Activated CD4-positive, alpha-beta memory T cell treated with anti-CD3 and anti-CD28 coated beads for 36 hours (primary cell): Measurements from ENCODE around the gene RUNDC3A. TPM values are rescaled to one million over a fixed set of nuclear protein-coding genes. Genes with fewer than 3 reads are reported as not detected.

Experiments used
- CTCF ChIA-PET: fragments of 350-600 bp; sonication (Branson Sonifier 250); formaldehyde crosslinking; loops from one replicate; lab custom pipeline; 2021; ENCODE audit warnings: antibody characterized with exemption, inconsistent platforms; lab: Charles Lee
- POLR2A ChIA-PET: fragments of 350-600 bp; sonication (Branson Sonifier 250); formaldehyde crosslinking; loops from one replicate; lab custom pipeline; 2021; ENCODE audit warnings: antibody characterized with exemption; lab: Charles Lee
- DNase-seq: peaks from one replicate; pipeline ENCODE4 v3.0.0-alpha.2; 2020
- H3K27ac Mint-ChIP-seq: one replicate; pipeline ENCODE4 v1.8.0; 2021; ENCODE audit warnings: mixed read lengths
- H3K27me3 Mint-ChIP-seq: one replicate; pipeline ENCODE4 v1.8.0; 2021; ENCODE audit warnings: mixed read lengths
- H3K36me3 Mint-ChIP-seq: one replicate; pipeline ENCODE4 v1.8.0; 2021; ENCODE audit warnings: mixed read lengths
- H3K4me1 Mint-ChIP-seq: one replicate; pipeline ENCODE4 v1.8.0; 2021; ENCODE audit warnings: low read depth, mixed read lengths
- H3K4me3 Mint-ChIP-seq: one replicate; pipeline ENCODE4 v1.8.0; 2021; ENCODE audit warnings: mild to moderate bottlenecking, mixed read lengths
- H3K9me3 Mint-ChIP-seq: one replicate; pipeline ENCODE4 v1.8.0; 2021; ENCODE audit warnings: mixed read lengths
- intact Hi-C: fragments of 100-400 bp; cut with micrococcal nuclease; formaldehyde crosslinking; loops from one replicate; pipeline ENCODE4 v1.15.1; 2023
- total RNA-seq, 2 experiments: library from RNA; stranded (reverse); gene quantifications; one replicate each; pipeline ENCODE4 v1.2.3, GENCODE V29; 2021

RUNDC3A gene
- total RNA-seq, 2 experiments from 2014 or later = not detected

- no peaks in the 10 kb centered on the region for H3K9me3 Mint-ChIP-seq
- no peaks in the 10 kb centered on the region for H3K36me3 Mint-ChIP-seq
- intact Hi-C loops = no loop called here
- H3K27ac Mint-ChIP-seq = no peak overlapping the region
- H3K4me1 Mint-ChIP-seq = no peaks in the 10 kb centered on the region
- H3K27me3 Mint-ChIP-seq = peaks cover 6% of the 10 kb centered on the region
- POLR2A ChIA-PET = no interaction called here
- CTCF ChIA-PET = interaction anchor here (1.3 kb wide), 1 partner anchor 70 kb away, joined by 3 read pairs; the partner anchor contains the start of gene FAM171A2
- peak; percentile 15 for DNase-seq
- H3K4me3 Mint-ChIP-seq = no peak overlapping the region
These were observed 14.7 kb upstream of the RUNDC3A start for GRCh38 chr17:44293509-44294226.

DNA sequence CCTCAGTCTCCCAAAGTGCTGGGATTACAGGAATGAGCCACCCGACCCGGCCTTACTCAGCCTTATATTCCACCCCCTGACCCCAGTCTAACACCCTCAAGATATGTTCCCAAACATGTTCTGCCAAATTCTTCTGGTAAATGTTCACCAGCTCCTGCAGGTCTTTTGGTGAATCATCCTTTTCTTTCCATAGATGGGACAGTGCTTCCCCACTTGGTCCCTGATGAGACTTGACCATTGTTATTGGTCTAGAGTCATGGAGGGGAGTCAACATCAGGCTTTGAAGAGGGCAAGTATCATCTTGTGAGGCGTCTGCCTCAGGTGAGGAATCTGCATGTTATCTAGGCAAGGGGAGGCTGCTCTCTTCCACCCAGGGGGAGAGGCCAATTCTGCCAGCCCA, 10.4 kb upstream of the RUNDC3A start:
- H3K27me3 Mint-ChIP-seq = peaks cover 11% of the 10 kb centered on the region
- no peak overlapping the region for H3K4me3 Mint-ChIP-seq
- ChIA-PET POLR2A (no interaction called here), CTCF (no interaction called here)
- H3K9me3 Mint-ChIP-seq = no peaks in the 10 kb centered on the region
- no peaks in the 10 kb centered on the region for H3K4me1 Mint-ChIP-seq
- intact Hi-C loops = no loop called here
- H3K36me3 Mint-ChIP-seq = no peaks in the 10 kb centered on the region
- H3K27ac Mint-ChIP-seq = no peak overlapping the region
- no peak for DNase-seq

GRCh38 chr17:44304651-44305050, 3.8 kb upstream of the RUNDC3A start:
- Mint-ChIP-seq H3K9me3 (no peaks in the 10 kb centered on the region), H3K36me3 (peaks cover 1% of the 10 kb centered on the region), H3K4me1 (peaks cover 7% of the 10 kb centered on the region), H3K4me3 (no peak overlapping the region), H3K27ac (no peak overlapping the region), H3K27me3 (peaks cover 31% of the 10 kb centered on the region)
- no peak for DNase-seq
- intact Hi-C loops = no loop called here
- ChIA-PET CTCF (no interaction called here), POLR2A (no interaction called here)

- H3K27ac Mint-ChIP-seq = no peak overlapping the region
- intact Hi-C loops = loop anchor here (2.0 kb wide), 1 partner anchor 17 kb away; the partner anchor contains the start of gene SLC25A39
- peaks cover 1% of the 10 kb centered on the region for H3K36me3 Mint-ChIP-seq
- CTCF ChIA-PET = interaction anchor here (0.7 to 1.1 kb wide), 4 partner anchors 17 to 98 kb away, joined by 3 to 6 read pairs (median 3); partner anchors contain the start of genes GRN and SLC25A39
- DNase-seq = no peak
- H3K27me3 Mint-ChIP-seq = peaks cover 24% of the 10 kb centered on the region
- peaks cover 7% of the 10 kb centered on the region for H3K4me1 Mint-ChIP-seq
- H3K4me3 Mint-ChIP-seq = no peak overlapping the region
- H3K9me3 Mint-ChIP-seq = no peaks in the 10 kb centered on the region
- POLR2A ChIA-PET = no interaction called here
These were observed 814 bp upstream of the RUNDC3A start for GRCh38 chr17:44307387-44308186.

DNA sequence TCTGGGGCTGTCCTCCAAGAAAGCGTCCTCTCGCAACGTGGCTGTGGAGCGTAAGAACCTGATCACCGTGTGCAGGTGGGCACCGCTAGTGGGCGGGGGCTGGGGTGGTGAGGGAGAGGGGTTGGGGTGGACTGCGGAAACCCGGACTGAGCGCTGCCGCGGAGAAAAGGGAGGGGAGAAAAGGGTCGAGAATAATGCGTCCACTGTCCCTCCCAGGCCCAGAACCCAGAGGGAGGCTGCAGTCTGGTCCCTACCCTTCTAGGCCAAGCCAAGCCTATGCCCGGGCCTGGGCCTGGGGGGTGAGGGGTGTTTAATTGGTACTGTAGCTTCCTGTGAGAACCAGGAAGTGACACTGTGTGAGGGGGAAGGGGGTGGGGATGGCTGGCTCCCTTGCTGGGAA, 464 bp downstream of the RUNDC3A start:
- no peak for DNase-seq
- CTCF ChIA-PET = interaction anchor here (0.8 to 1.3 kb wide), 3 partner anchors 22 to 99 kb away, joined by 3 to 6 read pairs (median 3); partner anchors contain the start of gene GRN
- POLR2A ChIA-PET = no interaction called here
- Mint-ChIP-seq H3K4me1 (peaks cover 7% of the 10 kb centered on the region), H3K4me3 (peak overlapping the region; percentile 23), H3K9me3 (no peaks in the 10 kb centered on the region), H3K27me3 (peaks cover 23% of the 10 kb centered on the region), H3K36me3 (peaks cover 1% of the 10 kb centered on the region), H3K27ac (no peak overlapping the region)
- intact Hi-C loops = loop anchor here (2.0 kb wide), 1 partner anchor 16 kb away; the partner anchor contains the start of gene SLC25A39

- intact Hi-C loops = loop anchor here (2.0 kb wide), 1 partner anchor 15 kb away; the partner anchor contains the start of gene SLC25A39
- ChIA-PET CTCF (interaction anchor here (1.3 to 1.6 kb wide), 2 partner anchors 21 kb away, joined by 3 read pairs; no protein-coding TSS in a partner anchor), POLR2A (no interaction called here)
- H3K36me3 Mint-ChIP-seq = no peaks in the 10 kb centered on the region
- H3K27ac Mint-ChIP-seq = no peak overlapping the region
- H3K4me1 Mint-ChIP-seq = peaks cover 7% of the 10 kb centered on the region
- H3K4me3 Mint-ChIP-seq = peak overlapping the region; percentile 23
- no peak for DNase-seq
- H3K9me3 Mint-ChIP-seq = no peaks in the 10 kb centered on the region
- peaks cover 27% of the 10 kb centered on the region for H3K27me3 Mint-ChIP-seq
These were observed 1.1 kb downstream of the RUNDC3A start for GRCh38 chr17:44309472-44309871.

DNA sequence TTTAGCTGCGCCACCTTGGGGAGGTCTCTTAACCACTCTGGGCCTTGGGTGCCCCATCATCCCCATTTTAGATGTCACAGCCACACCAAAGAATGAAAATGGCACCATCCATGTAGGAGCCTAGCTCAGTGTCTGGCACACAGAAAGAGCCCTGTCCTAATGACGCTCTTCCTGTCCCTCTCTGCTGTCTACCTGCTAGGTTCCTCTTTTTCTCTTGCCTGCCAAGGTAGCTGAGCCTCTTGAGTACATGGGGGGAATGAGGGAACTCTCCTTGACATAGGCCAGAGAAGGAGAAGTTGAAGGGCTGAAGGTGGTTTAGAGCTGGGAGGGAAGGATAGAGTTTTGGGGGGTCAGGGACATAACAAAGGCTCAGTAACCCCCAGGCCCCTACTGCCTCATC, 1.8 kb downstream of the RUNDC3A start:
- Mint-ChIP-seq H3K27ac (no peak overlapping the region), H3K4me1 (peaks cover 7% of the 10 kb centered on the region), H3K27me3 (peaks cover 24% of the 10 kb centered on the region), H3K9me3 (no peaks in the 10 kb centered on the region), H3K4me3 (no peak overlapping the region), H3K36me3 (no peaks in the 10 kb centered on the region)
- ChIA-PET CTCF (interaction anchor here (0.9 to 1.6 kb wide), 2 partner anchors 21 to 100 kb away, joined by 3 to 6 read pairs; no protein-coding TSS in a partner anchor), POLR2A (no interaction called here)
- DNase-seq = no peak
- intact Hi-C loops = no loop called here

DNA sequence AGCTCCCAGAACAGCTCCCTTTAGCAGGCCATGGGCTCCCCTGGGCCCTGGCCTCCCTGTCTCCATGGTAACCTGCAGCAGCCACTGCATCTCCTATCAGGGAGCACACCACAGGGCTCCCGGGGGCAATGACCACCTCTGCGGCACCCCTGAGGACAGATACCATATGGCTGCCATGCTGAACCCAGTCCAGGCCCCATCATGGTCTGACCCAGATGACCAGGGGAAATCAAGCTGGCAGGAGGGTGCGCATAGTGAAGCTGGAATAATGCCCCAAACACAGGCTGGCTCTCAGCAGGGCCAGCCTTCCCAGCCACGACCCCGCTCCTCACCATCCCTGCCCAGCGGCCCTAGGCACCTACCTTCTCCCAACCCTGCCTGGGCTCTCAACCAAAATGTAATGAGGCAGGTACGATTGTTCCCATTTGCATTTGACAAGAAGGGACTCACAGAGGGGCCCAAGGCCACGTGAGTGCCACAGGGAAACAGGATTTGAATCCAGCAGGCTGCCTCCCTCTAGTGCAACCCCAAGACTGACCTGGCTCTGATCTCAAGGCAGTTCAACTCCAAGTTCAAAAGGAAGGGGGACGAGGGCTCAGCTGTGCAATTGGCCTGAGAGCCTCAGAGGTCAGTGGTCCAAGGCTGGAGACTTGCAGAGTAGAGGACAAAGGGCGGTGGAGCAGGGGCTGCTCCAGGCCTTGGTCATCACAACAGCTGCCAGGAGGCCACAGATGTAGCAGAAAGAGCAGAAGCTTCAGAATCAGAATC, 2.4 kb downstream of the RUNDC3A start:
- Mint-ChIP-seq H3K9me3 (no peaks in the 10 kb centered on the region), H3K27ac (no peak overlapping the region), H3K4me1 (peaks cover 11% of the 10 kb centered on the region), H3K36me3 (no peaks in the 10 kb centered on the region), H3K4me3 (no peak overlapping the region), H3K27me3 (peaks cover 27% of the 10 kb centered on the region)
- ChIA-PET CTCF (interaction anchor here (0.9 to 1.6 kb wide), 2 partner anchors 20 to 101 kb away, joined by 3 to 6 read pairs; no protein-coding TSS in a partner anchor), POLR2A (no interaction called here)
- no peak for DNase-seq
- intact Hi-C loops = no loop called here

GRCh38 chr17:44311562-44312181, 3.3 kb downstream of the RUNDC3A start:
- Mint-ChIP-seq H3K27ac (no peak overlapping the region), H3K4me1 (peaks cover 17% of the 10 kb centered on the region), H3K9me3 (no peaks in the 10 kb centered on the region), H3K4me3 (no peak overlapping the region), H3K36me3 (no peaks in the 10 kb centered on the region), H3K27me3 (peaks cover 29% of the 10 kb centered on the region)
- intact Hi-C loops = no loop called here
- no peak for DNase-seq
- POLR2A ChIA-PET = no interaction called here
- CTCF ChIA-PET = no interaction called here

- Mint-ChIP-seq H3K27me3 (peaks cover 29% of the 10 kb centered on the region), H3K9me3 (no peaks in the 10 kb centered on the region), H3K4me3 (no peak overlapping the region), H3K36me3 (no peaks in the 10 kb centered on the region), H3K27ac (no peak overlapping the region), H3K4me1 (peaks cover 12% of the 10 kb centered on the region)
- DNase-seq = no peak
- POLR2A ChIA-PET = no interaction called here
- CTCF ChIA-PET = no interaction called here
- intact Hi-C loops = no loop called here
These were observed 4.1 kb downstream of the RUNDC3A start for GRCh38 chr17:44312396-44313104.

GRCh38 chr17:44314031-44314430, 5.6 kb downstream of the RUNDC3A start:
- no peak for DNase-seq
- Mint-ChIP-seq H3K4me3 (no peak overlapping the region), H3K27ac (no peak overlapping the region), H3K27me3 (peaks cover 29% of the 10 kb centered on the region), H3K4me1 (peaks cover 10% of the 10 kb centered on the region), H3K36me3 (no peaks in the 10 kb centered on the region), H3K9me3 (no peaks in the 10 kb centered on the region)
- intact Hi-C loops = no loop called here
- CTCF ChIA-PET = interaction anchor here (0.6 kb wide), 1 partner anchor 207 kb away, joined by 3 read pairs; no protein-coding TSS in a partner anchor
- POLR2A ChIA-PET = no interaction called here
